ENCODE data around the gene HIPK2.
A peak's percentile ranks its signal among the peaks of the same experiment; 100 is the strongest.

Gene HIPK2

GRCh38 chr7:139651914-139652313, 125.9 kb downstream of the HIPK2 start:
- DNase-seq, result no peak
- TF ChIP-seq CTCF (IDR thresholded peaks at IDR 0.05; ENCODE audit: low read depth, low read length, missing control alignments), result no peak
- Histone ChIP-seq H3K27ac (no peak overlapping the region), H3K27me3 (replicated peaks) (no peaks in the 10 kb centered on the region), H3K36me3 (replicated peaks) (no peaks in the 10 kb centered on the region), H3K4me3 (ENCODE audit: low read depth, low read length) (no peak overlapping the region)
- in situ Hi-C loops (cut with HindIII; ENCODE audit: low pct_ligation_motif_present, low sequenced_read_pairs), result no loop called here

- H3K27ac ChIP-seq, result no peak overlapping the region
- no peak for DNase-seq
- H3K36me3 ChIP-seq (replicated peaks), result no peaks in the 10 kb centered on the region
- no peaks in the 10 kb centered on the region for H3K27me3 ChIP-seq (replicated peaks)
- TF ChIP-seq CTCF (IDR thresholded peaks at IDR 0.05; ENCODE audit: low read depth, low read length, missing control alignments), result no peak
- H3K4me3 ChIP-seq (ENCODE audit: low read depth, low read length), result no peak overlapping the region
- in situ Hi-C loops (cut with HindIII; ENCODE audit: low pct_ligation_motif_present, low sequenced_read_pairs), result no loop called here
Observed at GRCh38 chr7:139651308-139651707, 126.5 kb downstream of the HIPK2 start.

- in situ Hi-C loops (cut with HindIII; ENCODE audit: low pct_ligation_motif_present, low sequenced_read_pairs), result no loop called here
- Histone ChIP-seq H3K27me3 (replicated peaks) (no peaks in the 10 kb centered on the region), H3K36me3 (replicated peaks) (no peaks in the 10 kb centered on the region), H3K27ac (no peak overlapping the region), H3K4me3 (ENCODE audit: low read depth, low read length) (no peak overlapping the region)
- DNase-seq, result no peak
- no peak for TF ChIP-seq CTCF (IDR thresholded peaks at IDR 0.05; ENCODE audit: low read depth, low read length, missing control alignments)
Observed at GRCh38 chr7:139650429-139651100, 127.2 kb downstream of the HIPK2 start.

GRCh38 chr7:139648941-139649425, 128.8 kb downstream of the HIPK2 start:
- TF ChIP-seq CTCF (IDR thresholded peaks at IDR 0.05; ENCODE audit: low read depth, low read length, missing control alignments), result no peak
- no peak for DNase-seq
- Histone ChIP-seq H3K27ac (no peak overlapping the region), H3K27me3 (replicated peaks) (no peaks in the 10 kb centered on the region), H3K4me3 (ENCODE audit: low read depth, low read length) (no peak overlapping the region), H3K36me3 (replicated peaks) (peaks cover 6% of the 10 kb centered on the region)
- in situ Hi-C loops (cut with HindIII; ENCODE audit: low pct_ligation_motif_present, low sequenced_read_pairs), result no loop called here

GRCh38 chr7:139648391-139648861, 129.4 kb downstream of the HIPK2 start:
- Histone ChIP-seq H3K27me3 (replicated peaks) (no peaks in the 10 kb centered on the region), H3K36me3 (replicated peaks) (peaks cover 6% of the 10 kb centered on the region), H3K27ac (peak overlapping the region; percentile 54), H3K4me3 (ENCODE audit: low read depth, low read length) (no peak overlapping the region)
- no peak for TF ChIP-seq CTCF (IDR thresholded peaks at IDR 0.05; ENCODE audit: low read depth, low read length, missing control alignments)
- DNase-seq, result no peak
- in situ Hi-C loops (cut with HindIII; ENCODE audit: low pct_ligation_motif_present, low sequenced_read_pairs), result no loop called here
